Right lobe of liver (tissue), 6 donors: ENCODE results near the gene PRKAB1. TPM values are rescaled to one million over a fixed set of nuclear protein-coding genes. Genes with fewer than 3 reads are reported as not detected.
"Not testable (repeated sequence)": the region's sequence is repeated elsewhere in the genome, so short reads cannot be mapped to it uniquely, and the experiment has no call there.

ENCODE experiments used
- ATAC-seq, 4 donors: fragments of 200-7000 bp; cut with Tn5 transposase; one replicate each; pipeline ENCODE4 v1.9.1; 2020; ENCODE audit warnings: mild to moderate bottlenecking in 4 of 4, moderate library complexity in 4 of 4
- DNase-seq, 3 donors: peaks; one replicate each; pipeline ENCODE4 v3.0.0-alpha.2; 2020
- H3K27ac ChIP-seq, 3 donors: fragments of 200-600 bp; one replicate each; pipeline ENCODE4 v1.8.0; 2022
- H3K27me3 ChIP-seq, 2 donors: fragments of 200-600 bp; one replicate each; pipeline ENCODE4 v1.8.0; 2022
- H3K36me3 ChIP-seq, 4 donors: fragments of 200-600 bp; sonication (generic) in 1 of 4; one replicate each; pipeline versions ENCODE4 v1.5.1 to v1.8.0; 2017 to 2022; ENCODE audit warnings: control low read depth in 1 of 4
- H3K4me1 ChIP-seq, 4 donors: fragments of 200-600 bp; sonication (generic) in 1 of 4; one replicate each; pipeline versions ENCODE4 v1.5.1 to v1.8.0; 2017 to 2022; ENCODE audit warnings: control low read depth in 1 of 4
- H3K4me3 ChIP-seq, 3 donors: fragments of 200-600 bp; one replicate each; pipeline ENCODE4 v1.8.0; 2022
- H3K9me3 ChIP-seq, 4 donors: fragments of 200-600 bp; sonication (generic) in 1 of 4; one replicate each; pipeline versions ENCODE4 v1.5.1 to v1.8.0; 2017 to 2022; ENCODE audit warnings: control low read depth in 1 of 4
- POLR2A ChIP-seq: fragments of 450-650 bp; IDR thresholded peaks from one replicate; pipeline ENCODE4 v1.6.1; 2017; ENCODE audit warnings: antibody characterized with exemption, mild to moderate bottlenecking
- WGBS: methylation state at CpG from one replicate; pipeline ENCODE4 v1.1.6; 2018; ENCODE audit warnings: low coverage, low lambda C conversion rate; ENCODE audit not compliant: insufficient coverage; ENCODE audit errors: missing lambda C conversion rate; 5-methylcytosine and 5-hydroxymethylcytosine counted together
- intact Hi-C, 2 donors: fragments of 100-400 bp; cut with DNase I; formaldehyde crosslinking; loops; one replicate each; pipeline versions ENCODE4 v1.11.2 to v1.14.1; 2022
- total RNA-seq, 6 experiments: library from RNA; depleted of rRNA in 2 of 6; stranded (reverse); fragments of >200 nt in 2 of 6; fragmentation: NEBNext Ultra II Directional in 3 of 6; extraction: Animal tissue kit (Norgen Biotek cat#: 25700) in 3 of 6; gene quantifications; one replicate each; pipeline versions ENCODE4 v1.1.0 to v1.2.4, GENCODE V29; 2016 to 2023
- TF ChIP-seq, protein P1 (sequence below), 4 donors: fragments of 200-600 bp in 3 of 4; fragments of 450-650 bp in 1 of 4; IDR thresholded peaks; one replicate each; pipeline versions ENCODE4 v1.5.1 to v1.8.0; 2016 to 2022; ENCODE audit warnings: antibody characterized with exemption in 4 of 4, mild to moderate bottlenecking in 2 of 4
- donor health status: DM: no; HTN: yes; CAD: no.
- donor health status: DM: no; HTN: no; CAD: no.
- donor health status: DM: no; HTN: no; CAD: no.
- donor health status: DM: no; HTN: yes; CAD: no.
- donor health status: DM: no; HTN: yes; CAD: no.

Gene PRKAB1
- total RNA-seq, 6 experiments from 2014 or later = 8.2 to 17.1 (median 10.3) TPM

DNA sequence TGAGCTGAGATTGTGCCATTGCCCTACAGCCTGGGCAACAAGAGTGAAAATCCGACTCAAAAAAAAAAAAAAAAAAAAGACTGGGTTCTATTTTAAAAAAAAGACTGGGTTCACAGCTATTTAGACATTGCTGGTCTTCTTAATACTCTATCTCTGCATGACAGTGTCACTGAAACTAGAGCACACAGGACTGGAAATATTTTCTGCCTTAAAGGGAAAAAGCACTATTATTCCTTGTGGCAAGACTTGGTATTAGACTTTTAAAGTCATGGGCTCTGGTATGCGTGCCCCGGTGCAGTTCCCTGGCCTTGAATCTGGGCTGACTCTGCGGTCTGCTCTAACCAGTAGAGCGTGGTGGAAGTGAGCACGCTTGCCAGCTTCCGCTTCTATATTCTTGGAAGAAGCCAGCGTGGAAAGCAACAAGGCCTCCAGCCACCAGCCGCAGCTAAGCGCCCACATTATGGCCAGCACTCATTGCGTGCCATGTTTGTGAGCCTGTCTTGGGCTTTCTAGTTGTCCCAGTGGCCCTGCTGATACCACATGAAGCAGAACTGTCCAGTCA is 31.3 kb downstream of the PRKAB1 start:
- H3K4me1 ChIP-seq = no peaks in the 10 kb centered on the region
- no peaks in the 10 kb centered on the region for H3K36me3 ChIP-seq
- intact Hi-C loops = no loop called here
- ATAC-seq = no peak
- WGBS = 82% methylated on average over 5 of the region's 11 CpGs
- H3K4me3 ChIP-seq = no peak overlapping the region
- TF ChIP-seq POLR2A = no peak
- TF ChIP-seq, protein P1, sequence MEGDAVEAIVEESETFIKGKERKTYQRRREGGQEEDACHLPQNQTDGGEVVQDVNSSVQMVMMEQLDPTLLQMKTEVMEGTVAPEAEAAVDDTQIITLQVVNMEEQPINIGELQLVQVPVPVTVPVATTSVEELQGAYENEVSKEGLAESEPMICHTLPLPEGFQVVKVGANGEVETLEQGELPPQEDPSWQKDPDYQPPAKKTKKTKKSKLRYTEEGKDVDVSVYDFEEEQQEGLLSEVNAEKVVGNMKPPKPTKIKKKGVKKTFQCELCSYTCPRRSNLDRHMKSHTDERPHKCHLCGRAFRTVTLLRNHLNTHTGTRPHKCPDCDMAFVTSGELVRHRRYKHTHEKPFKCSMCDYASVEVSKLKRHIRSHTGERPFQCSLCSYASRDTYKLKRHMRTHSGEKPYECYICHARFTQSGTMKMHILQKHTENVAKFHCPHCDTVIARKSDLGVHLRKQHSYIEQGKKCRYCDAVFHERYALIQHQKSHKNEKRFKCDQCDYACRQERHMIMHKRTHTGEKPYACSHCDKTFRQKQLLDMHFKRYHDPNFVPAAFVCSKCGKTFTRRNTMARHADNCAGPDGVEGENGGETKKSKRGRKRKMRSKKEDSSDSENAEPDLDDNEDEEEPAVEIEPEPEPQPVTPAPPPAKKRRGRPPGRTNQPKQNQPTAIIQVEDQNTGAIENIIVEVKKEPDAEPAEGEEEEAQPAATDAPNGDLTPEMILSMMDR (IDR thresholded peaks at IDR 0.05) = no peak
- no peaks in the 10 kb centered on the region for H3K9me3 ChIP-seq
- no peaks in the 10 kb centered on the region for H3K27me3 ChIP-seq
- no peak overlapping the region for H3K27ac ChIP-seq
- DNase-seq = no peak

DNA sequence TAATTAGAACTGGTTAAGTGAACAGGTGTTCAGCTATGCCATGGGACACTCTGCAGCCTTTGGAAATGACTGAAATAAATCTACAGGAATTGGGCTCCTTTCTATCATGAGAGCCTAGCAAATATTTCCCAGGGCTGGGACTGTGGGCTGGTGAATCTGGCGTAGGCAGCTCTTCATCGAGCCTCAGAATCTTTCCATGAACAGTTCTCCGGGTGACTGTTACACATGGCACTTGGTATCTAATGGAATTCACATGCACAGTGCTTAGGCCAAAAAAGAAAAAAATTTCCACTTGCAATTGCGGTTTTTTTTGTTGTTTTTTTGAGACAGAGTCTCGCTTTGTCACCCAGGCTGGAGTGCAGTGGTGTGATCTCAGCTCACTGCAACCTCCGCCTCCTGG is 32.1 kb downstream of the PRKAB1 start:
- TF ChIP-seq, protein P1 (IDR thresholded peaks at IDR 0.05) = no peak
- no peak for TF ChIP-seq POLR2A
- no peak overlapping the region for H3K4me3 ChIP-seq
- no peak for ATAC-seq
- no peaks in the 10 kb centered on the region for H3K4me1 ChIP-seq
- H3K36me3 ChIP-seq = no peaks in the 10 kb centered on the region
- 93% methylated on average over 6 of the region's 6 CpGs for WGBS
- DNase-seq = no peak
- intact Hi-C loops = no loop called here
- no peaks in the 10 kb centered on the region for H3K27me3 ChIP-seq
- no peak overlapping the region for H3K27ac ChIP-seq
- H3K9me3 ChIP-seq = no peaks in the 10 kb centered on the region

DNA sequence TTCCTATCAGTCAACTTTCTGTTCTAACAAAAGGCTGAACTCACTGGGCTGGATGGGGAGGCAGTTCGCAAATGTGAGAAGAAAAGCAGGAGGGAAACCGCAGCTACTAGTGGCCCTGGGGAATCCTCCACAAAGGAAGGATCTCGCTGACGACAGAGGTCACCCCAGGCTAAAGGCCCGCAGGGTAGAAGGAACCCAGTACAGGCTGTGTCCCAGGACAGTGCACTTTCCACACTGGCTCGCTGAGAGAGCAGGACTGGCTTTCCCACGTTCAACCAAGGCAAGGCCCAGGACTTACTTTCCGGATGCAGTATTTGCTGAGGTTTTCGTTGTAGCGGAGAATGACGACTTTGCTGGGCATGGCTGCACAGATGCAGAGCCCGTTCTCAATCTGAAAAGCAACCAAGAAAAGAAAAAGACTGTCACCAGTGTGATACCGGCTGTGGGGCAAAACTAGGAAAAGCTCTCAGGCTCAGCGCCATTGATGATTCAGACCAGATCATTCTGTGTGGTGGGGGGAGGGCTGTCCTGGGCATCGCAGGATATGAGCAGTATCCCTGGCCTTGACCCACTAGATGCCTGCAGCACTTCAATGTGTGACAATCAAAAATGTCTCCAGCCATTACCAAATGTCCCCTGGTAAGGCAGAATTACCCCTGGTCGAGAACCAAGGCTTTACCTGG is 36.3 kb downstream of the PRKAB1 start:
- H3K36me3 ChIP-seq = no peaks in the 10 kb centered on the region
- 95% methylated on average over 11 of the region's 16 CpGs for WGBS
- peak in 3 of 4 donors; percentile 17 to 48 (median 38) for ATAC-seq
- no peak overlapping the region for H3K27ac ChIP-seq
- intact Hi-C loops = no loop called here
- no peaks in the 10 kb centered on the region for H3K9me3 ChIP-seq
- TF ChIP-seq, protein P1 (IDR thresholded peaks at IDR 0.05) = no peak
- TF ChIP-seq POLR2A = no peak
- DNase-seq = no peak
- H3K4me3 ChIP-seq = no peak overlapping the region
- H3K4me1 ChIP-seq = no peaks in the 10 kb centered on the region
- H3K27me3 ChIP-seq = no peaks in the 10 kb centered on the region

DNA sequence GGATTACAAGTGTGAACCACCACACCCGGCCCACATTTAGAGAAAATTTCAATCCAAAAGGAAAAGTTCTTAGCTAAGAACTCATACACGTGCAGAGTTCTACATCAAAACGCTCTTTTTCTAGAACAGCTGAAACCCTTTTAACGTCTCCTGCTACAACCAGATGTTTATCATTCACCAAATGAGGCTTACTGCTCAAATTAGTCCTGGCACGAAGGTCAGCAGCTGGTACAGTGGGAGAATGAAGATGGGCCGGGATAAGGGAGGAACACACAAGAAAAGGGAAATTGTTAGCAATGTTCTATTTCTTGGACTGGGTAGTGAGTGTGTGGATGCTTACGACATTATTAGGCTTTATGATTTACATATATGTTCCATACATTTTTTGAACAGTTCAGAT is 37.2 kb downstream of the PRKAB1 start:
- H3K9me3 ChIP-seq = no peaks in the 10 kb centered on the region
- H3K27ac ChIP-seq = no peak overlapping the region
- DNase-seq (no peak), ATAC-seq (no peak)
- intact Hi-C loops = no loop called here
- H3K4me1 ChIP-seq = no peaks in the 10 kb centered on the region
- no peaks in the 10 kb centered on the region for H3K27me3 ChIP-seq
- no peak overlapping the region for H3K4me3 ChIP-seq
- TF ChIP-seq, protein P1 (IDR thresholded peaks at IDR 0.05) = no peak
- no peak for TF ChIP-seq POLR2A
- WGBS = 91% methylated on average over 7 of the region's 7 CpGs
- no peaks in the 10 kb centered on the region for H3K36me3 ChIP-seq

DNA sequence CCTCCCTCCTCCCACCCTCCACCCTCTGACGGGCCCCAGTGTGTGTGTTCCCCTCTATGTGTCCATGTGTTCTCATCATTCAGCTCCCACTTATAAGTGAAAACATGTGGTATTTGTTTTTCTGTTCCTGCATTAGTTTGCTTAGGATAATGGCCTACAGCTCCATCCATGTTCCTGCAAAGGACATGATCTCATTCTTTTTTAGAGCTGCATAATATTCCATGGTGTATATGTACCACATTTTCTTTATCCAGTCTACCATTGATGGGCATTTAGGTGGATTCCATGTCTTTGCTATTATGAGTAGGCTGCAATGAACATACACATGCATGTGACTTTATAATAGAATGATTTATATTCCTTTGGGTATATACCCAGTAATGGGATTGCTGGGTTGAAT is 38.5 kb downstream of the PRKAB1 start:
- intact Hi-C loops, H3K9me3 ChIP-seq, H3K4me3 ChIP-seq, H3K27me3 ChIP-seq, H3K4me1 ChIP-seq, H3K27ac ChIP-seq, ATAC-seq, DNase-seq, H3K36me3 ChIP-seq: not testable (repeated sequence)
- WGBS = 90% methylated on average over 1 of the region's 1 CpG
